Common myeloid progenitor, CD34-positive (primary cell): ENCODE data around the gene PCGF1.

Experiments used
- CTCF ChIA-PET: fragments of 350-600 bp; sonication (Branson Sonifier 250); formaldehyde crosslinking; loops from one replicate; lab custom pipeline; 2021; ENCODE audit warnings: antibody characterized with exemption; lab: Charles Lee
- POLR2A ChIA-PET: fragments of 350-600 bp; sonication (Branson Sonifier 250); formaldehyde crosslinking; loops from one replicate; lab custom pipeline; 2021; ENCODE audit warnings: antibody characterized with exemption; lab: Charles Lee
- DNase-seq, 3 donors: peaks; one replicate each; pipeline versions ENCODE4 v3.0.0 to v3.0.0-alpha.2; 2013
- H3K27ac ChIP-seq, 2 experiments: 1 replicate in 1 of 2; 2 replicates in 1 of 2; pipeline ENCODE4 v1.7.0; 2013; ENCODE audit warnings: inconsistent platforms in 2 of 2, low read length in 2 of 2, mild to moderate bottlenecking in 2 of 2, low read depth in 1 of 2, moderate library complexity in 1 of 2; ENCODE audit not compliant: severe bottlenecking in 2 of 2, insufficient read depth in 1 of 2, poor library complexity in 1 of 2
- H3K27me3 ChIP-seq, 5 experiments: replicated peaks in 2 of 5; 1 replicate in 3 of 5; 2 replicates in 2 of 5; pipeline versions ENCODE4 v1.6.1 to v1.7.0; 2013; ENCODE audit warnings: low read length in 4 of 5, mild to moderate bottlenecking in 2 of 5, moderate library complexity in 2 of 5, inconsistent platforms in 1 of 5; ENCODE audit not compliant: insufficient read depth in 5 of 5, control insufficient read depth in 4 of 5
- H3K36me3 ChIP-seq, 4 experiments: 1 replicate in 2 of 4; 2 replicates in 2 of 4; pipeline versions ENCODE4 v1.6.1 to v1.7.0; 2013; ENCODE audit warnings: low read length in 3 of 4, control low read depth in 1 of 4, mild to moderate bottlenecking in 1 of 4; ENCODE audit not compliant: control insufficient read depth in 4 of 4, insufficient read depth in 4 of 4
- H3K4me1 ChIP-seq, 4 experiments: 1 replicate in 3 of 4; 2 replicates in 1 of 4; pipeline versions ENCODE4 v1.6.1 to v1.7.1; 2013; ENCODE audit warnings: low read length in 3 of 4, mild to moderate bottlenecking in 3 of 4, control low read depth in 1 of 4, inconsistent platforms in 1 of 4, moderate library complexity in 1 of 4; ENCODE audit not compliant: control insufficient read depth in 4 of 4, insufficient read depth in 4 of 4; ENCODE audit errors: control extremely low read depth in 1 of 4
- H3K4me3 ChIP-seq, 7 experiments: 1 replicate in 4 of 7; 2 replicates in 3 of 7; pipeline versions ENCODE4 v1.5.1 to v1.7.0; 2013; ENCODE audit warnings: mild to moderate bottlenecking in 7 of 7, low read length in 6 of 7, moderate library complexity in 6 of 7, inconsistent platforms in 2 of 7, low read depth in 2 of 7, control low read depth in 1 of 7; ENCODE audit not compliant: insufficient read depth in 4 of 7, control insufficient read depth in 1 of 7; ENCODE audit errors: extremely low read depth in 1 of 7
- H3K9me3 ChIP-seq, 5 experiments: 1 replicate in 4 of 5; 2 replicates in 1 of 5; pipeline versions ENCODE4 v1.6.1 to v1.7.1; 2013; ENCODE audit warnings: low read length in 4 of 5, mild to moderate bottlenecking in 2 of 5, inconsistent platforms in 1 of 5, low read depth in 1 of 5, moderate library complexity in 1 of 5; ENCODE audit not compliant: control insufficient read depth in 4 of 5, insufficient read depth in 2 of 5; ENCODE audit errors: control extremely low read depth in 1 of 5
- WGBS: methylation state at CpG from one replicate; pipeline ENCODE4 v1.1.5; 2013; ENCODE audit not compliant: insufficient coverage; 5-methylcytosine and 5-hydroxymethylcytosine counted together

Gene PCGF1

DNA sequence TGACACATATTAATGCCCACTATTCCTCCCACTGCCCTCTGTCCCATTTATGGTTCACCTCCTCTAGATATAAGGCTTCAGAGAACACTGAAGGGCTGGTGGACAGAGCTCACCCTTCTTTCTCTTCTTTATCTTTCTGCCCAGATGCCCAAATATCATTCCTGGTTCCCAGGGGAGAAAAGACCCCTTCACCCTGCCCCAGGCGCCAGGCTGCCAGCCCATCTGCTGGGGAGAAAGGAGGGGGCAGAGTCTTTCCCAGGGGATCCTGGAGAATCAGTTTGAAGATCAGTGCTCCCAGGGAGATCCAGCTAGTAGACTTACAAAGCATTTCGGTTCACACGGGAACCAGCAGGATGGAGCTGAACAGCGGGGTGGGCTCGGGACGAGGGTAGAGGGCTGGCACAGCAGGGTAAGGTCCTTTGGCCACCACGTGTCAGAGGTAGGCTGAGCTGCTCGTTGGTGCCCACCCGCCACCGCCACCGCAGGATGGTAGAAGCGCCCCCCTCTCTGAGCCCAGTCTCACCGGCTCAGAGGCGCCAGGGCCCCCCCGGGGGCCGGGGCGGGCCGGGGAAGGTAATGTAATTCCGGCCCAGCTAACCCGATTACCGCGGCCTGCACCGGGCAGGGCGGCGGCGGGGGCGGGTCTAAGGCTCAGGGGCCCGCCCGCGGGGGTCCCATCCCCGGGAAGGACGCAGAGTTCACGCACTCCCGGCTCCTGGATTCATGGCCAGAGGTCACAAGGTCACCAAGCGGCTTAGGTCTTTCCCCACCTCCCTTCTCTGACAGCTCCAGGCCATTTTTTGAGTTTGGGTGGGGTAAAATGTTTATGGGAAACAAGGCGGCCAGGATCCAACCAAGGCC, 5.5 kb upstream of the PCGF1 start:
- H3K4me1 ChIP-seq, result peaks cover 0 to 43% (median 35%) of the 10 kb centered on the region in 4 experiments
- H3K27ac ChIP-seq, result no peak overlapping the region
- 11% methylated on average over 28 of the region's 36 CpGs for WGBS
- no peaks in the 10 kb centered on the region for H3K36me3 ChIP-seq
- peaks cover 0 to 6% (median 0%) of the 10 kb centered on the region in 5 experiments for H3K9me3 ChIP-seq
- H3K4me3 ChIP-seq, result no peak overlapping the region
- CTCF ChIA-PET, result interaction anchor here (1.0 to 2.0 kb wide), 4 partner anchors 9 to 18 kb away, joined by 4 to 6 read pairs (median 4); partner anchors contain the start of gene DQX1
- POLR2A ChIA-PET, result no interaction called here
- peak in 1 of 3 donors; percentile 22 for DNase-seq
- H3K27me3 ChIP-seq, result peaks cover 16 to 90% (median 49%) of the 10 kb centered on the region in 5 experiments

DNA sequence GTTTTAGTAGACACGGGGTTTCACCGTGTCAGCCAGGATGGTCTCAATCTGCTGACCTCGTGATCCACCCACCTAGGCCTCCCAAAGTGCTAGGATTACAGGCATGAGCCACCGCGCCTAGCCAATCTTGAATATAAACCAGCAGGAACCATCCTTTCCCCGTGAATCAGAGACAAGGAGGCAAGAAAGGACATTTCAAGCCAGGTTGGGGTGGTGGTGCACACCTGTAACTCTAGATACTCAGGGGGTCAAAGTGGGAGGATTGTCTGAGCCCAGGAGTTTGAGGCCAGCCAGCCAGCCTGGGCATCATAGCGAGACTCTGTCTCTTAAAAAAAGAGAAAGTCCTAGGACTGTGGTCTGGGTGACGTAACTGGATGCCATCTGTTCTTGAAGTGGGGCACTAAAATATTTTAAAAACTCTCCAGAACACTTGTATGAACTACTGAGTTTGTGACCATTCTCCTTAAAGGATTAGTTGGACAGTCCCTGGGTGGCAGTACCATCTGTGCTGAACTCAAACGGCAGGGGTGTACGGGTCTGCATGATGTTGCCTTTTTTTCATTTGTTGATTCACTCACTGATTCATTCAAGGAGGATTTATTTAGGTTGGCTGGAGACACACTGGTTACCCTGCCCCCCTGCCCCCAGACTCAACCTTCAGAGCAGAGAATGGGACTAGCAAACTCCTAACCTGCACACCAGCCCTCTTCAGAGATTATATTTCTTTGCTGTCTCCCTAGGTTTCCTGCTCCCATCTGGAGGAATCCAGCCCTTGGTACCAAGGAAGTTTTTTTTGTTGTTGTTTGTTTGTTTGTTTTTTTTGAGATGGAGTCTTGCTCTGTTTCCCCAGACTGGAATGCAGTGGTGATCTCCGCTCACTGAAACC, 3.9 kb upstream of the PCGF1 start:
- peaks cover 7 to 74% (median 38%) of the 10 kb centered on the region in 5 experiments for H3K27me3 ChIP-seq
- peak in 1 of 3 donors; percentile 33 for DNase-seq
- POLR2A ChIA-PET, result no interaction called here

DNA sequence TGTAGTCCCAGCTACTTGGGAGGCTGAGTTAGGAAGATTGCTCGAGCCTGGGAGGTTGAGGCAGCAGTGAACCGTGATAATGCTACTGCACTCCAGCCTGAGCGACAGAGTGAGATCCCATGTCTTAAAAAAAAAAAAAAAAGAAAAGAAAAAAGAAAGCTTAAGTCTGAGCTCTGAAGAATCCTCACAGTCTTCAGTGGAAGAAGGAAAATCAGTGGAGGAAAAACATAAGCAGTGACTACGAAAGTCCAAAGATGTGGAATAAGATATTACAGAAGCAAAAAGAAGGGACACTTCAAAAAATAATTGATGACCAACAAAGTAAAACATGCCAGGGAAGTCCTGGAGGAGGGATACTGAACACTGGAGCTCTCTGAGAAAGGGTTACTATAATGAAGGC, 2.8 kb upstream of the PCGF1 start:
- ChIA-PET CTCF (interaction anchor here (0.9 to 12.7 kb wide), 9 partner anchors 7 to 83 kb away, joined by 3 to 143 read pairs (median 4); partner anchors contain the start of genes AUP1, CCDC142, DQX1 and HTRA2), POLR2A (interaction anchor here (1.5 kb wide), 1 partner anchor 52 kb away, joined by 4 read pairs; the partner anchor contains the start of gene WBP1)
- Histone ChIP-seq H3K27me3 (peaks cover 7 to 66% (median 38%) of the 10 kb centered on the region in 5 experiments), H3K9me3 (no peaks in the 10 kb centered on the region), H3K4me3 (no peak overlapping the region), H3K4me1 (peaks cover 0 to 44% (median 40%) of the 10 kb centered on the region in 4 experiments), H3K36me3 (peaks cover 0 to 8% (median 7%) of the 10 kb centered on the region in 4 experiments), H3K27ac (no peak overlapping the region)
- DNase-seq, result no peak
- WGBS, result 88% methylated on average over 3 of the region's 4 CpGs

More for the DNA sequence above, 3.9 kb upstream of the PCGF1 start:
- H3K4me3 ChIP-seq, result no peak overlapping the region
- 53% methylated on average over 10 of the region's 11 CpGs for WGBS
- peaks cover 0 to 50% (median 45%) of the 10 kb centered on the region in 4 experiments for H3K4me1 ChIP-seq
- CTCF ChIA-PET, result interaction anchor here (0.7 to 12.7 kb wide), 6 partner anchors 10 to 75 kb away, joined by 3 to 143 read pairs (median 4); partner anchors contain the start of genes AUP1, CCDC142, DQX1 and HTRA2
- peaks cover 0 to under 1% (median 0%) of the 10 kb centered on the region in 5 experiments for H3K9me3 ChIP-seq
- no peaks in the 10 kb centered on the region for H3K36me3 ChIP-seq
- no peak overlapping the region for H3K27ac ChIP-seq

DNA sequence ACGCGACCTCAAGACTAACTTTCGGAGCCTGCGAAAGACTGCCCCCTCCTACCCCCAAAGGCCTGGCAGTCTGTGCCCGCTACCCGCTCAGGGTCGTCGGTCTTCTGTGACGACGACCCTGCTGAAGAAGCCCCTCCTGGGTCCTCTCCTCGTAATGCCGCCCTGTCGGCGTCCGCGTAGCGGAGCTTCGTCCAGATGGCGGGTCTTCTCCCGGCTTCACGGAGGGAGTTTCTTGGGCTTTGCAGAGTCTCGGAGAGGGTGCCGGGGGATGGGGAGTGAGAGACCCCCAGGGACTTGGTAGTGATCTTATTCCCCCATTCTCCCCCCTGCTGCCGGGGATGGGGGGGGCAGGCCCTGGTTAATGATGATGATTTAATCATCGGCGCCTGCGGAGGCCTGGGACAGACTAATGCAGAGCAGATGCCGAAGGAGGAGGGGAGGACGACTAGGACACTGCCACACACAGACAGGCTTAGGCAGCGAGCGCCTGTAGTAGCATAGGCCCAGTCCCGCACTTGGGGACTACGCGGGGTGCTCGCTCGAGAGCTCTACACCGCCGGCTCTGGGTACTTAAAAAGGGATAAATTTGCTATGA, 528 bp upstream of the PCGF1 start:
- DNase-seq, result no peak

DNA sequence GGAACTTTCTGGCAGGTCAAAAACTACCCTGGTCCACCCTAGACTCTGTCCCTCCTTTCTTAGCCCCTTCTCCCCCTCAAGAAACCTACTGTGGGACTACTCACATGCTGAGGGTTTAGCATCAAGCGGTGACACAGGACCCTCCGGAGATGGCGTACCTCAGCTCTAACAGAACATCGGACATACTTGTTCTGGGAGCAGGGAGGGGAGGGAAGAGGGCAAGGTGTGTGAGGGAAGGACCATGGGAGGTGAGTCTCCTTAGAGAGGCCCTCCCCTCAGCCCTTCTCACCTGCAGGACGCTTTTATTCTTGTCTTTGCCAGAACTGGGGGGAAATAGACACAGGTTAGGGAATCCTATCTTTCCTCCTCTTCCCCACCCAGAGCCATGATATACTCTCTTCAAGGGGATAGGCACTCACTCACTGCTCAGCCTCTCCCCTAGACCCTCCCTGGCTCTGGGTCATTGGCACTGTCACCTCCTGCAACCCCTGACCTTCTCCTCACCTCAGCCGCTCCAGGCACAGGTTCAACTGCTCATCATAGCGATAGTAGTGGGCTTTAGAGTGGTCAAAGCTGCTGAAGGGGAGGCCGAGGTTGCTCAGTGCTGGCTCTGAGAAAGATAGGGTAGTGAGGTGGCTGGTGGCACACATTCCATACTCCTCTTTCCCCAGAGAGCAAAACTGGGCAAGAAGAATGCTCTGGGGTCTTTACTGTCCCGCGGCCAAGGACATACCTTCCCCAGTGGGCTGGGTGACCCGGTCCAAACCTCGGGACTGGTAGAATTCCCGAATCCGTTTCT, 1.8 kb downstream of the PCGF1 start:
- H3K4me3 ChIP-seq, result no peak overlapping the region
- CTCF ChIA-PET, result interaction anchor here (0.6 to 12.7 kb wide), 9 partner anchors 9 to 85 kb away, joined by 3 to 143 read pairs (median 3); partner anchors contain the start of genes AUP1, DQX1 and HTRA2
- H3K4me1 ChIP-seq, result peaks cover 0 to 55% (median 38%) of the 10 kb centered on the region in 4 experiments
- WGBS, result 100% methylated on average over 2 of the region's 14 CpGs
- DNase-seq, result no peak
- peaks cover 0 to 16% (median 8%) of the 10 kb centered on the region in 4 experiments for H3K36me3 ChIP-seq
- H3K27ac ChIP-seq, result no peak overlapping the region
- POLR2A ChIA-PET, result no interaction called here
- peaks cover 7 to 64% (median 29%) of the 10 kb centered on the region in 5 experiments for H3K27me3 ChIP-seq
- no peaks in the 10 kb centered on the region for H3K9me3 ChIP-seq

More for the DNA sequence above, 528 bp upstream of the PCGF1 start:
- Histone ChIP-seq H3K4me3 (peak overlapping the region; percentile 80 to 99 (median 91)), H3K4me1 (peaks cover 0 to 45% (median 28%) of the 10 kb centered on the region in 4 experiments), H3K9me3 (no peaks in the 10 kb centered on the region), H3K27ac (peak overlapping the region; percentile 92 to 96), H3K36me3 (peaks cover 0 to 16% (median 8%) of the 10 kb centered on the region in 4 experiments), H3K27me3 (peaks cover 7 to 63% (median 33%) of the 10 kb centered on the region in 5 experiments)
- ChIA-PET POLR2A (no interaction called here), CTCF (interaction anchor here (0.6 to 12.7 kb wide), 8 partner anchors 10 to 1208 kb away, joined by 3 to 143 read pairs (median 9); partner anchors contain the start of genes AUP1, DQX1 and HTRA2)
- 21% methylated on average over 25 of the region's 38 CpGs for WGBS
